Stimulated activated naive CD4-positive, alpha-beta T cell (primary cell): ENCODE data around the gene RAVER2.
"Not testable (repeated sequence)": the region's sequence is repeated elsewhere in the genome, so short reads cannot be mapped to it uniquely, and the experiment has no call there.

Source experiments
- DNase-seq, 6 experiments: peaks; one replicate each; lab custom pipeline; 2025; lab: John Stamatoyannopoulos, UW

Gene RAVER2

GRCh38 chr1:64744492-64745180 is at the start of gene RAVER2:
Gene RAVER2, plus strand, starts transcription at chr1:64745075. Its CDS starts 98 bp downstream, at chr1:64745173.
- peak; percentile 20 to 57 (median 44) for DNase-seq

GRCh38 chr1:64696879-64697278 is 48.0 kb upstream of the RAVER2 start:
- DNase-seq: no peak

GRCh38 chr1:64699327-64699726 is 45.5 kb upstream of the RAVER2 start:
- no peak for DNase-seq

GRCh38 chr1:64701071-64701470 is 43.8 kb upstream of the RAVER2 start:
- no peak for DNase-seq

- DNase-seq: no peak
Observed at GRCh38 chr1:64701886-64702285, 43.0 kb upstream of the RAVER2 start.

- not testable (repeated sequence) for DNase-seq
Observed at GRCh38 chr1:64702670-64703069, 42.2 kb upstream of the RAVER2 start.

GRCh38 chr1:64703600-64703999 is 41.3 kb upstream of the RAVER2 start:
- DNase-seq: no peak

GRCh38 chr1:64705591-64705990 is 39.3 kb upstream of the RAVER2 start:
- DNase-seq: no peak

- DNase-seq: no peak
Observed at GRCh38 chr1:64711266-64711665, 33.6 kb upstream of the RAVER2 start.

- DNase-seq: no peak
Observed at GRCh38 chr1:64712049-64712448, 32.8 kb upstream of the RAVER2 start.

GRCh38 chr1:64715186-64715585 is 29.7 kb upstream of the RAVER2 start:
- DNase-seq: no peak

GRCh38 chr1:64721135-64721534 is 23.7 kb upstream of the RAVER2 start:
- no peak for DNase-seq

GRCh38 chr1:64721576-64722145 is 23.2 kb upstream of the RAVER2 start:
- no peak for DNase-seq

GRCh38 chr1:64727861-64728260 is 17.0 kb upstream of the RAVER2 start:
- DNase-seq: no peak

- no peak for DNase-seq
Observed at GRCh38 chr1:64733581-64734286, 11.1 kb upstream of the RAVER2 start.

- DNase-seq: no peak
Observed at GRCh38 chr1:64734287-64734652, 10.6 kb upstream of the RAVER2 start.

GRCh38 chr1:64740687-64741086 is 4.2 kb upstream of the RAVER2 start:
- DNase-seq: not testable (repeated sequence)

GRCh38 chr1:64743954-64744491 is 852 bp upstream of the RAVER2 start:
- DNase-seq: no peak

GRCh38 chr1:64745181-64745985 is 508 bp downstream of the RAVER2 start:
- DNase-seq: peak in 4 of 6 experiments; percentile 4 to 38 (median 35)

- no peak for DNase-seq
Observed at GRCh38 chr1:64745986-64746940, 1.4 kb downstream of the RAVER2 start.

GRCh38 chr1:64748222-64748621 is 3.3 kb downstream of the RAVER2 start:
- DNase-seq: no peak
